ENCODE results near the gene PCDHAC2. TPM values are rescaled to one million over a fixed set of nuclear protein-coding genes. Genes with fewer than 3 reads are reported as not detected.

Gene PCDHAC2
- not detected for total RNA-seq

DNA sequence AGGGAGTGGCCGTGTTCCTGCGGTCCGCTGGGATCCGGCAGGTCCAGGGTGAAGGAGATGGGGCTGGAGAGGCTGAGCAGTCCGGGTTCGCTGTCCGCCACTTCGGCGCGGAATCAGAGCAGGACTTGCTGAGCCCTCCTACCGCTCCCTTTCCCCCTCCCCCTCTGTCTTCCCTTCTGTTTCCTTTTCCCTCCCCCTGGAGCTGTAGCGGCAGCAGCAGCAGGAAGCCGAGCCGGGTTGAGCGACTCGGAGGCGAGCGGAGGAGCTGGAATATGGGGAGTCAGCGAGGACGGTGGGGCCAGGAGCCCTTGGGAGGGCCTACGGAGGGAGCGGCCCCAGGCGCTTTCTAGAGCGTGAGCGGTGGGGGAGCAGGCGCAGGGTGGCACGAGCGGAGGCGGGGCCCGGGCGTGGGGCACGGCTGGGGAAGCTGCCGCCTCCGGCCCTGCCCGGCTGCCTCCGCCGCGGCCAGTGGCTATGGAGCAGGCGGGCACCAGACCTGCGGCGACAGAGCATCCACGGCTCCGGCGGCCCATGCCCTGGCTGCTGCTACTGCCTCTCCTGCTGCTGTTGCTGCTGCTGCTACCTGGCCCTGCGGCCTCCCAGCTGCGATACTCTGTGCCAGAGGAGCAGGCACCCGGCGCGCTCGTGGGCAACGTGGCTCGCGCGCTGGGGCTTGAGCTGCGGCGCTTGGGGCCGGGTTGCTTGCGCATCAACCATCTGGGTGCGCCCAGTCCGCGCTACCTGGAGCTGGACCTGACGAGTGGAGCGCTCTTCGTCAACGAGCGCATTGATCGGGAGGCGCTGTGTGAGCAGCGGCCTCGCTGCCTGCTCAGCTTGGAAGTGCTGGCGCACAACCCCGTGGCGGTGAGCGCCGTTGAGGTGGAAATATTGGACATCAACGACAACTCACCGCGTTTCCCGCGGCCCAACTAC, at the start of gene PCDHAC2:
TSS of gene PCDHAC2 (plus strand) at position 184 of the 933 bp plus-strand sequence. CDS start at position 475, 291 bp downstream.
- DNase-seq, result no peak
- no peaks in the 10 kb centered on the region for H3K9me3 Mint-ChIP-seq
- H3K4me3 Mint-ChIP-seq, result no peak within 1 kb of the TSS
- ATAC-seq, result no peak
- no peaks in the 10 kb centered on the region for H3K4me1 Mint-ChIP-seq (ENCODE audit: low read depth)
- H3K27me3 Mint-ChIP-seq (ENCODE audit: low read depth), result peaks cover 43% of the 10 kb centered on the region
- no peaks in the 10 kb centered on the region for H3K36me3 Mint-ChIP-seq (ENCODE audit: insufficient read depth)

DNA sequence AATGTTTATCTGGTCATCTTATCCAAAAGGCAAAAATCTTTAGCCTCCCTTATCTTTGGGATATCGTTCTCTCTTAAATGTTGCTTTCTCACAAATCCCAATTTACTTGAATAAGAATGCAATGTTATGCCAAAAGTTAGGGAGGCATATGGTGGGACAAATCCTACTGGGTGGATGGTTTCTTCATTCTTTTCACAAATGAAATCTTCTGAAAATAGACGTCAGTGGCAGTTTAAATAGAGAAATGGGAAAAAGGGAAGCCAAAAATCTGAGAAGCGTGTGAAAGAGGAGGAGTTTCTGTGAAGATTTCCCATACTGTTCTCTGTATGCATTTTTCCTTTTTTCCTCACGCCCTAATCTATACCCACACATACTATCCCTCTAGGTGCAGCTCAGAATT, 42.7 kb upstream of the PCDHAC2 start:
- H3K4me1 Mint-ChIP-seq (ENCODE audit: low read depth), result peaks cover 7% of the 10 kb centered on the region
- ATAC-seq (no peak), DNase-seq (no peak)
- H3K36me3 Mint-ChIP-seq (ENCODE audit: insufficient read depth), result no peaks in the 10 kb centered on the region
- peaks cover 48% of the 10 kb centered on the region for H3K27me3 Mint-ChIP-seq (ENCODE audit: low read depth)
- no peaks in the 10 kb centered on the region for H3K9me3 Mint-ChIP-seq
- no peak overlapping the region for H3K4me3 Mint-ChIP-seq

DNA sequence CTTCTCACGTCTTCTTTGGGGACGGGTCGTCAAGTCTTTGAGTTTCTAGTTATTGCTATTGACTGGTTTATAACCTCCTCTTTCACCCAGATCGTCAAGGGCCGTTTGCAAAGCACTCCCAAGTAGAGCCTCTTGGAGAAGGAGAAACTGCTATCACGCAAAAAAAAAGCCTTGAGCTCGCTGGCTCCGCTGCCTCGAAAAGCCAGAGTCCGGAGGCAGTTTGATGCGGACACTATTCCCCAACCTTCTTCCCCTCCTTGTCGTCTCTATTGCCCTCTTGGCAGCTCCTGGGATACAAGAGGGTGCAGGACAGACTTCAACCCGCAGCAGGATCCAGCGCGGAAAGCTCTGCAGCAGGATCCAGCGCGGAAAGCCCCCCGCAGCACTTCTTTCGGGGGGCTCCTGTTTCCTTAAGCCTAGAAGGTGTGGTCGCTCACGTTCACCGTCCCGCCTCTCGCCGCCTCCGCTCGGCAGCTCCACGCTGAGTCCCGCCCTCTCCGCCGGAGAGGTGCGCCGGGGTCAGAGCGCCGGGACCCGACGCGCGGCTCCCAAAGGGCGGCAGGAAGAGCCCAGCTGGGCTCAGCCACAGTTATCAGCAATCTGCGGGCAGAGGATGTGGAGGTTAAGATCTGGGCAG, 40.4 kb upstream of the PCDHAC2 start, which contains the start of gene PCDHAC1:
TSS of gene PCDHAC1 (plus strand) at position 494 of the 637 bp plus-strand sequence. CDS start 594 bp downstream, outside the sequence.
- DNase-seq, result no peak
- ATAC-seq, result peak; percentile 25 to 28
- Mint-ChIP-seq H3K4me3 (peak within 1 kb of the TSS; percentile 59), H3K27me3 (ENCODE audit: low read depth) (peaks cover 57% of the 10 kb centered on the region), H3K4me1 (ENCODE audit: low read depth) (peaks cover 7% of the 10 kb centered on the region), H3K36me3 (ENCODE audit: insufficient read depth) (no peaks in the 10 kb centered on the region), H3K9me3 (no peaks in the 10 kb centered on the region)

DNA sequence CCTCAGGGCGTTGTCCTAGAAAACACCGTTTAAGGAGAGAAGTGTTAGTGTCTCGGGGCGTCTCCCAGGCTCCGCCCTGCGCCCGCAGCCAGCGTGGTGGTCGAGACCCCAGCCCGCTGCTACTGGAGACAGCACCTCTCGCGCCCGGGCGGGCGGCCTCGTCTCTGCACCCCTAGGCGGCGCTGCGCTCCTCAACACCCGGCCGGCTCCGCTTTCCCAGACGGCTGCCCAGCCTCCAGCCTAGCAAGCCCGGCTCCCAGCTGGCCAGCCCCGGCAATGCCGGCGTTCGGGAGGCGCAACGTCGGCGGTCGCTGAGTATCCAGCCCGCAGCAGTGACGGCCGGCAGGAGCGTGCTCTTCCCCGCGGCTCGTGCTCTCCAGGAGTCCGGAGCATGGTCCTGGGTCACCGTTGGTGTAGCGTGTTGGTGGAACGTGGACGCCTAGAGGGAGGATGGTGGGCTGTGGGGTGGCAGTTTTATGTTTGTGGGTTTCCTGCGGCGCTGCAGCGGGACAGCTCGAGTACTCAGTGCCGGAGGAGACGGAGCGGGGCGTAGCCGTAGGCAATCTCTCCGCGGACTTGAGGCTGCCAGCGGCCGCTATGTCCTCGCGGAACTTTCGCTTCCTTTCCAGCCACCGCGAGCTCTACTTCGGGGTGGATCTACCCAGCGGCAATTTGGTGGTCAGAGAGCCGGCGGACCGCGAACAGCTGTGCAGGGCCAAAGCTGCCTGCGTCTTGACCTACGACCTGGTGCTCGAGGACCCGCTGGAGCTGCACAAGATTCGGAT, 39.6 kb upstream of the PCDHAC2 start:
- Mint-ChIP-seq H3K27me3 (ENCODE audit: low read depth) (peaks cover 56% of the 10 kb centered on the region), H3K36me3 (ENCODE audit: insufficient read depth) (no peaks in the 10 kb centered on the region), H3K4me1 (ENCODE audit: low read depth) (peaks cover 7% of the 10 kb centered on the region), H3K9me3 (no peaks in the 10 kb centered on the region), H3K4me3 (peak overlapping the region; percentile 59)
- ATAC-seq (peak; percentile 59 to 66), DNase-seq (no peak)

- Mint-ChIP-seq H3K4me1 (ENCODE audit: low read depth) (peaks cover 7% of the 10 kb centered on the region), H3K4me3 (peak overlapping the region; percentile 59), H3K9me3 (no peaks in the 10 kb centered on the region), H3K36me3 (ENCODE audit: insufficient read depth) (no peaks in the 10 kb centered on the region), H3K27me3 (ENCODE audit: low read depth) (peaks cover 55% of the 10 kb centered on the region)
- ATAC-seq (no peak), DNase-seq (no peak)
Observed at GRCh38 chr5:140927228-140927573, 39.1 kb upstream of the PCDHAC2 start.

DNA sequence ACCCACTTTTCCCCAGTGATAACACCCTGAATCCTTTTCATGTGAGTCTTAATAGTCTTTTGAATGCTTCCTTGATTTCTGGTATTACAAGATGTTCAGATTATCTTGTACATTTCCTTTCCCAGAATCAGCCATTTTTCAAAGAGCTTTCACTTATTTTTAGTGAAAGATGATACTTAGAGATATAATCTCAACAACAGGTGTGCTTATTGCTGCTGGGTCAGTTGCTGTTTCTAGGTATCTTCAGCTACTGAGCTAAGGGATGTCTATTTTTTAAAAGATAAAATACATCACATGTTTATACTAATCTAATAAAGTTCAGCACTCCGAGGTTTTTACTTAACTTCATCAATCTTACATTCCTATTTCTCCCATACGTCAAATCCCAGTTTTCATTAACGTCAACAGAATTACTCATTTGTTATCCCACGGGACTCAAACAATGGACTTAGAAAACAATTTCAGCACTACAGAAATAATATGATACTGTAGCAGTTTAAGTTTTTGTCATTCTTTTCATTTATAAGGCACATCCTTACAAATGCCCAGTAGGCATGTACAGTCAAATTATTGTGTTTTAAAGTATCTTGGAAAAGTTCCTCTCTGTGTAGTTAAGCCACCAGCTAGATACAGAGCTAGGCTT, 31.2 kb upstream of the PCDHAC2 start:
- ATAC-seq, result no peak
- Mint-ChIP-seq H3K4me1 (ENCODE audit: low read depth) (no peaks in the 10 kb centered on the region), H3K4me3 (no peak overlapping the region), H3K9me3 (no peaks in the 10 kb centered on the region), H3K36me3 (ENCODE audit: insufficient read depth) (no peaks in the 10 kb centered on the region), H3K27me3 (ENCODE audit: low read depth) (no peaks in the 10 kb centered on the region)
- DNase-seq, result no peak

DNA sequence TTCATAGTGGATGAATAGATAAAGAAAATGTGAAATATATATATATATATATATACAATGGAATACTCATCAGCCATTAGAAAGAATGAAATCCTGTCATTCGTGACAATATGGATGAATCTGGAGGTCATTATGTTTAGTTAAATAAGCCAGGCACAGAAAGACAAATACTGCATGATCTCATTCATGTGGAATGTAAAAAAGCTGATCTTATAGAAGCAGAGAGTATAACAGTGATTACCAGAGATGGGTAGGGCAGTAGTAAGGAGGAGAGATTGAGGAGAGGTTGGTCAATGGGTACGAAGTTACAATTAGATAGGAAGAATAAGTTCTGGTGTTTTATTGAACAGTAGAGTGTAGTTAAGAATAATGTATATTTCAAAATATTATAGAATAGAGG, 19.7 kb upstream of the PCDHAC2 start:
- peaks cover 23% of the 10 kb centered on the region for H3K9me3 Mint-ChIP-seq
- H3K27me3 Mint-ChIP-seq (ENCODE audit: low read depth), result peaks cover 11% of the 10 kb centered on the region
- H3K36me3 Mint-ChIP-seq (ENCODE audit: insufficient read depth), result no peaks in the 10 kb centered on the region
- DNase-seq (no peak), ATAC-seq (no peak)
- H3K4me1 Mint-ChIP-seq (ENCODE audit: low read depth), result no peaks in the 10 kb centered on the region
- H3K4me3 Mint-ChIP-seq, result no peak overlapping the region

DNA sequence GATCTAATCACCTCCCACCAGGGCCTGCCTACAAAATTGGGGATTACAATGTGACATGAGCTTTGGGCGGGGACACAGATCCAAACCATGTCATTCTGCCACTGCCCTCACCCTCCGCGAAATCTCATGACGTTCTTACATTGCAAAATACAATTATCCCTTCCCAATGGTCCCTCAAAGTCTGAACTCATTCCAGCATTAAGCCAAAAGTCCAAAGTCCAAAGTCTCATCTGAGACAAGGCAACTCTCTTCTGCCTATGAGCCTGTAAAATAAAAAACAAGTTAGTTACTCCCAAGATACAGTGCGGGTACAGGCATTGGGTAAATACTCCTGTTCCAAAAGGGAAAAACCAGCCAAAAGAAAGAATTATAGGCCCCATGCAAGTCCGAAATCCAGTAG, 14.6 kb upstream of the PCDHAC2 start:
- Mint-ChIP-seq H3K27me3 (ENCODE audit: low read depth) (peaks cover 22% of the 10 kb centered on the region), H3K9me3 (peaks cover 1% of the 10 kb centered on the region), H3K4me3 (no peak overlapping the region), H3K4me1 (ENCODE audit: low read depth) (no peaks in the 10 kb centered on the region), H3K36me3 (ENCODE audit: insufficient read depth) (no peaks in the 10 kb centered on the region)
- DNase-seq (no peak), ATAC-seq (no peak)

- Mint-ChIP-seq H3K36me3 (ENCODE audit: insufficient read depth) (no peaks in the 10 kb centered on the region), H3K9me3 (no peaks in the 10 kb centered on the region)
- ATAC-seq, result no peak
Observed at GRCh38 chr5:140953234-140953633, 13.0 kb upstream of the PCDHAC2 start.

GRCh38 chr5:140962190-140962589, 4.1 kb upstream of the PCDHAC2 start:
- no peaks in the 10 kb centered on the region for H3K36me3 Mint-ChIP-seq (ENCODE audit: insufficient read depth)
- no peaks in the 10 kb centered on the region for H3K9me3 Mint-ChIP-seq
- ATAC-seq, result no peak
- no peaks in the 10 kb centered on the region for H3K4me1 Mint-ChIP-seq (ENCODE audit: low read depth)
- peaks cover 35% of the 10 kb centered on the region for H3K27me3 Mint-ChIP-seq (ENCODE audit: low read depth)
- H3K4me3 Mint-ChIP-seq, result no peak overlapping the region
- no peak for DNase-seq

More at GRCh38 chr5:140953234-140953633, 13.0 kb upstream of the PCDHAC2 start:
- Mint-ChIP-seq H3K4me1 (ENCODE audit: low read depth) (no peaks in the 10 kb centered on the region), H3K4me3 (no peak overlapping the region), H3K27me3 (ENCODE audit: low read depth) (peaks cover 22% of the 10 kb centered on the region)
- no peak for DNase-seq

GRCh38 chr5:140964356-140964755, 1.9 kb upstream of the PCDHAC2 start:
- H3K9me3 Mint-ChIP-seq, result no peaks in the 10 kb centered on the region
- no peaks in the 10 kb centered on the region for H3K36me3 Mint-ChIP-seq (ENCODE audit: insufficient read depth)
- no peaks in the 10 kb centered on the region for H3K4me1 Mint-ChIP-seq (ENCODE audit: low read depth)
- no peak overlapping the region for H3K4me3 Mint-ChIP-seq
- no peak for DNase-seq
- peaks cover 43% of the 10 kb centered on the region for H3K27me3 Mint-ChIP-seq (ENCODE audit: low read depth)
- ATAC-seq, result no peak

- Mint-ChIP-seq H3K4me3 (no peak overlapping the region), H3K27me3 (ENCODE audit: low read depth) (peaks cover 43% of the 10 kb centered on the region), H3K9me3 (no peaks in the 10 kb centered on the region), H3K36me3 (ENCODE audit: insufficient read depth) (no peaks in the 10 kb centered on the region), H3K4me1 (ENCODE audit: low read depth) (no peaks in the 10 kb centered on the region)
- DNase-seq, result no peak
- ATAC-seq, result no peak
Observed at GRCh38 chr5:140965905-140966292, 377 bp upstream of the PCDHAC2 start.

DNA sequence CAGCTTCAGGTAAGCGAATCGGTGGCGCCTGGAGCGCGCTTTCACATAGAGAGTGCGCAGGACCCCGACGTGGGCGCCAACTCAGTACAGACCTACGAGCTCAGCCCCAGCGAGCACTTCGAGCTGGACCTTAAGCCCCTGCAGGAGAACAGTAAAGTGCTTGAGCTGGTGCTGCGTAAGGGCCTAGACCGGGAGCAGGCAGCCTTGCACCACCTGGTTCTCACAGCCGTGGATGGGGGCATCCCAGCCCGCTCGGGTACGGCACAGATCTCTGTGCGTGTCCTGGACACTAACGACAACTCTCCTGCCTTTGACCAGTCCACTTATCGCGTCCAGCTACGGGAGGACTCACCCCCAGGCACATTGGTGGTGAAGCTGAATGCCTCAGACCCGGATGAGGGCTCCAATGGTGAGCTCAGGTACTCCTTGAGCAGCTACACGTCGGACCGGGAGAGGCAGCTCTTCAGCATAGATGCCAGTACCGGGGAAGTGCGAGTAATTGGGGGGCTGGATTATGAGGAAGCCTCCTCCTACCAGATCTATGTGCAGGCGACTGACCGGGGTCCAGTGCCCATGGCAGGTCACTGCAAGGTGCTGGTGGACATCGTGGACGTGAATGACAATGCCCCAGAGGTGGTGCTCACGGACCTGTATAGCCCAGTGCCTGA, 1.1 kb downstream of the PCDHAC2 start:
- H3K4me1 Mint-ChIP-seq (ENCODE audit: low read depth), result no peaks in the 10 kb centered on the region
- H3K9me3 Mint-ChIP-seq, result no peaks in the 10 kb centered on the region
- peaks cover 41% of the 10 kb centered on the region for H3K27me3 Mint-ChIP-seq (ENCODE audit: low read depth)
- H3K4me3 Mint-ChIP-seq, result no peak overlapping the region
- no peak for ATAC-seq
- no peaks in the 10 kb centered on the region for H3K36me3 Mint-ChIP-seq (ENCODE audit: insufficient read depth)
- DNase-seq, result no peak

All from activated T-cell treated with anti-CD3 and anti-CD28 coated beads, Interleukin-2, amount 50 U/mL, for 4 hours (primary cell).